Progenitor cell of endocrine pancreas (in vitro differentiated cells): ENCODE measurements around the gene BTRC. TPM values are rescaled to one million over a fixed set of nuclear protein-coding genes. Genes with fewer than 3 reads are reported as not detected.

Source experiments
- DNase-seq: peaks from one replicate; pipeline ENCODE4 v3.0.0; 2021; ENCODE audit warnings: low spot score; ENCODE audit not compliant: unreplicated experiment
- H3K27ac Mint-ChIP-seq: 2 replicates; pipeline ENCODE4 v1.8.0; 2021; ENCODE audit warnings: mild to moderate bottlenecking, moderate library complexity, mixed read lengths
- H3K27me3 Mint-ChIP-seq: 2 replicates; pipeline ENCODE4 v1.8.0; 2021; ENCODE audit warnings: mixed read lengths
- H3K36me3 Mint-ChIP-seq: 2 replicates; pipeline ENCODE4 v1.8.0; 2022; ENCODE audit warnings: mixed read lengths; ENCODE audit not compliant: insufficient read depth
- H3K4me1 Mint-ChIP-seq: 2 replicates; pipeline ENCODE4 v1.8.0; 2021; ENCODE audit warnings: low read depth, mixed read lengths
- H3K4me3 Mint-ChIP-seq: 2 replicates; pipeline ENCODE4 v1.8.0; 2021; ENCODE audit warnings: low read depth, mild to moderate bottlenecking, moderate library complexity, mixed read lengths
- H3K9me3 Mint-ChIP-seq: 2 replicates; pipeline ENCODE4 v1.8.0; 2021; ENCODE audit warnings: low read depth, mixed read lengths
- total RNA-seq: library from RNA; stranded (reverse); gene quantifications from 2 replicates; pipeline ENCODE4 v1.2.1, GENCODE V29; 2021
- TF ChIP-seq, protein P1 (sequence below): fragments of 200-600 bp; sonication (generic); IDR thresholded peaks from one replicate; pipeline ENCODE4 v1.5.0; 2021; ENCODE audit warnings: antibody characterized with exemption, mild to moderate bottlenecking; ENCODE audit not compliant: unreplicated experiment

The BTRC gene
- total RNA-seq, 1 donor from 2014 or later: 46.5 TPM

DNA sequence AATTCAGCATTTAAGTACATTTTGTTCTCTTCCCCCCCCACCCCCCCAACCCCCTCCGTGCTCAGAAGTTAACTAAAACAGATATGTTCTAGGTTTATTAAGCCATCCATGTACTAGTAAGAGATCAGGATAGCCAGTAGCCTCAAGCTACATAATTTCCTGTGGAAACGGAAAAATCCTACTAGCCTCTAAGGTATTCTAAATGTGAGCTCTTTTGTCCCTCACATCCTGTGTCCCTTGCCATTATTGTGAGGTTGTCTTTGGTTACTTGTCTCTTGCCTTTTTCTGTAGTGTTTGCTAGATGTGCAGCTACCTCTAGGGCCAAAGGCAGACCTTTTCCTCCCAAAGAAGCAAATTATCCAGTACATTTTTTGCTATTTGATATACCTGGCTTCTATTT lies 92.1 kb downstream of the BTRC start:
- no peak overlapping the region for H3K4me3 Mint-ChIP-seq
- no peak overlapping the region for H3K27ac Mint-ChIP-seq
- no peak for DNase-seq
- TF ChIP-seq, protein P1, sequence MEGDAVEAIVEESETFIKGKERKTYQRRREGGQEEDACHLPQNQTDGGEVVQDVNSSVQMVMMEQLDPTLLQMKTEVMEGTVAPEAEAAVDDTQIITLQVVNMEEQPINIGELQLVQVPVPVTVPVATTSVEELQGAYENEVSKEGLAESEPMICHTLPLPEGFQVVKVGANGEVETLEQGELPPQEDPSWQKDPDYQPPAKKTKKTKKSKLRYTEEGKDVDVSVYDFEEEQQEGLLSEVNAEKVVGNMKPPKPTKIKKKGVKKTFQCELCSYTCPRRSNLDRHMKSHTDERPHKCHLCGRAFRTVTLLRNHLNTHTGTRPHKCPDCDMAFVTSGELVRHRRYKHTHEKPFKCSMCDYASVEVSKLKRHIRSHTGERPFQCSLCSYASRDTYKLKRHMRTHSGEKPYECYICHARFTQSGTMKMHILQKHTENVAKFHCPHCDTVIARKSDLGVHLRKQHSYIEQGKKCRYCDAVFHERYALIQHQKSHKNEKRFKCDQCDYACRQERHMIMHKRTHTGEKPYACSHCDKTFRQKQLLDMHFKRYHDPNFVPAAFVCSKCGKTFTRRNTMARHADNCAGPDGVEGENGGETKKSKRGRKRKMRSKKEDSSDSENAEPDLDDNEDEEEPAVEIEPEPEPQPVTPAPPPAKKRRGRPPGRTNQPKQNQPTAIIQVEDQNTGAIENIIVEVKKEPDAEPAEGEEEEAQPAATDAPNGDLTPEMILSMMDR: no peak
- peaks cover 23% of the 10 kb centered on the region for H3K27me3 Mint-ChIP-seq
- H3K36me3 Mint-ChIP-seq: no peaks in the 10 kb centered on the region
- H3K4me1 Mint-ChIP-seq: peaks cover 23% of the 10 kb centered on the region
- no peaks in the 10 kb centered on the region for H3K9me3 Mint-ChIP-seq

DNA sequence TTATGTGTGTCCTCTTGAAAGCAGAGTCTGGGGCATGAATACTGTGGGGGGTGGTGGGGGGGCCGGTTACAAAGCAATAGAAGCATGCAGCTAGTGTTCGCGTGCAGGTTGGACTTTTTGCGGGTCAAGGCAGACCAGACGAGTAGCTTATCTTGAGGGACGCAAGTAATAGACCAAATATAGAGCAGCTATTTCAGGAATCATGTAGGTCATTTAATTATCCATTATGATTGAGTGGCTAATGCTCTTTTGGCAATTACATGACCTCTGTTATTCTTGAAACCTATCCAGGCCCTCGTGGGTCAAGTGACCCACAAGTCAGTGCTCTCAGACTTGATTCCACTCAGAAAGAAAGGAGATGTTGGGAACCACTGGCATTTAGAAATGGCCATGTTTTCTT lies 93.0 kb downstream of the BTRC start:
- Mint-ChIP-seq H3K9me3 (no peaks in the 10 kb centered on the region), H3K4me1 (peaks cover 22% of the 10 kb centered on the region), H3K27me3 (peaks cover 28% of the 10 kb centered on the region), H3K4me3 (no peak overlapping the region), H3K27ac (no peak overlapping the region), H3K36me3 (no peaks in the 10 kb centered on the region)
- TF ChIP-seq, protein P1: no peak
- no peak for DNase-seq

DNA sequence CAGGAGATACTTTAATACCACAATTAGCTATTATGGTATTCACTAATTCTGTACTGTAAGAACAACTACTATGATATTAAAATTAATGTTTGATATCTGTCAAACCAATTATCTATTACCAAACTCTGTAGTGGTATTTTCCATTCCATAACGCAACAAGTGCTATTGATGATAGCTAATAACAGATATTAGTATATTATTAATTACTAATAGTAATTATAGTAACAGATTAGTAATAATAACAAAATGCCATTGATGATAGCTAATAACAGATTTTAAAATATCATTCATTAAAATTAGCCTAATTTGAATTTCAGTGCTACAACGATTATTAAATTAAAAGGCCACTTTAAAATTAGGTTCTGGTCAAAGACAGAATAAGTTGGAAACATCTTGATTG lies 93.5 kb downstream of the BTRC start:
- no peak for DNase-seq
- H3K36me3 Mint-ChIP-seq: no peaks in the 10 kb centered on the region
- no peak overlapping the region for H3K27ac Mint-ChIP-seq
- H3K4me1 Mint-ChIP-seq: peaks cover 19% of the 10 kb centered on the region
- peaks cover 28% of the 10 kb centered on the region for H3K27me3 Mint-ChIP-seq
- H3K9me3 Mint-ChIP-seq: no peaks in the 10 kb centered on the region
- TF ChIP-seq, protein P1: no peak
- H3K4me3 Mint-ChIP-seq: no peak overlapping the region

DNA sequence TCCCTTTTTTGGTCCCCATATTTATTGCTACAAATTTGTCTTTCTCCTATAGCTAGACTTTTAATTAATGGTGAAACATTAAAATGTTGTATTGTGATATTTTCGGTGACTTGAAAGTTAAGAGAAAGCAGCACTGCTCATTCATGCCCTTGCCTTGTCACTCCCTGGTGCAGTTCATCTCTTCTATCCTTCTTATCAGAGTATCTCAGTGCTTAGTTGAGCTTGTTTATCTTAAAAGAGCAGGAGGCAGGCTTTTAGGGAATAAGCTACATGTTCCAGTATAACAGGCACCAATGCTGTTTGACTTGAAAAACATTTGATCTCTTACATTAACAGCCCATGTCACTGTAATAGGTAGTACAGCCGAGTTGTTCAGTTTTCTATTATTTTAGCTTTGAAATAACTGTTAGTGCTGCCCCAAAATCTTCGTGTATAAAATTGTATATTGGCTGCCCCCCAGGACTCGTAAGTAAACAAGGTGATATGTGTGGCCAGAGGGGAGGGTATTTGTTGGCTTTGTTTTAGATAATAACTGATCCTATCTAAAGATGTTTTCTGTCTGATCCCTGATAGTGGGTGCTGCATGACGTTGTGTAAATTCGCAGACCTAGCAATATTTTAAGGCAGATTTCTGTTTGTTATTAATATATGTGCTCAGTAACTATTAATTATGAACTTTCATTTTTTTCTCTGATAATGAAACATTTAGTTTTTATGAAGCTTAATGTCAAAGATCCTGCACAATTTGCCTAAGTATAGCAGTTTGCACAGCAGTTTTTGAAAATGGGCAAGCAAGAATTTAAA lies 96.5 kb downstream of the BTRC start:
- no peaks in the 10 kb centered on the region for H3K36me3 Mint-ChIP-seq
- no peaks in the 10 kb centered on the region for H3K9me3 Mint-ChIP-seq
- peaks cover 20% of the 10 kb centered on the region for H3K4me1 Mint-ChIP-seq
- no peak overlapping the region for H3K4me3 Mint-ChIP-seq
- no peak overlapping the region for H3K27ac Mint-ChIP-seq
- DNase-seq: no peak
- TF ChIP-seq, protein P1: no peak
- H3K27me3 Mint-ChIP-seq: peaks cover 21% of the 10 kb centered on the region

DNA sequence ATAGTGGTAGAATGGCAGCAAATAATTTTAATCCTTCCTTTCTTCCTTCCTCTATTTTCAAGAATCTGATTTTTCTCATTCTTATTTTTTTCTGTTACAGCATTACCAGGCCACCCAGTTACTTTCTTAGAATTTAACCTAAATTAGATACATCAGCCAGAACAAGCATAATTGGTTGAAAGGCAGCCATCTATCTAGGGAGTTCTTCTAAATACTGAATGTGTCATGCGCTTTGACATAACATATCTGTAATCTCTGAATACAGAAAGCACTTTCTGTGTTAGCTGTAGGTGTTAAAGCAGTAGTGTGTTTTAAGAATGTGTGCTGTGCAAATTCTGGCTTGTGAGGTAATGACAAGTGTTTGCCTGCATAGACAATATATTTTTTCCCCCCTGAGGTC lies 97.3 kb downstream of the BTRC start:
- peaks cover 19% of the 10 kb centered on the region for H3K27me3 Mint-ChIP-seq
- H3K4me1 Mint-ChIP-seq: peaks cover 13% of the 10 kb centered on the region
- no peak overlapping the region for H3K27ac Mint-ChIP-seq
- DNase-seq: no peak
- H3K36me3 Mint-ChIP-seq: no peaks in the 10 kb centered on the region
- TF ChIP-seq, protein P1: no peak
- no peak overlapping the region for H3K4me3 Mint-ChIP-seq
- no peaks in the 10 kb centered on the region for H3K9me3 Mint-ChIP-seq
